Kidney capillary endothelial cell (primary cell): Measurements from ENCODE around the gene KSR2.
"Not testable (repeated sequence)": the region's sequence is repeated elsewhere in the genome, so short reads cannot be mapped to it uniquely, and the experiment has no call there.

Experiments used
- DNase-seq: peaks from one replicate; pipeline ENCODE4 v3.0.0-alpha.2; 2018; ENCODE audit warnings: low spot score

Gene KSR2

DNA sequence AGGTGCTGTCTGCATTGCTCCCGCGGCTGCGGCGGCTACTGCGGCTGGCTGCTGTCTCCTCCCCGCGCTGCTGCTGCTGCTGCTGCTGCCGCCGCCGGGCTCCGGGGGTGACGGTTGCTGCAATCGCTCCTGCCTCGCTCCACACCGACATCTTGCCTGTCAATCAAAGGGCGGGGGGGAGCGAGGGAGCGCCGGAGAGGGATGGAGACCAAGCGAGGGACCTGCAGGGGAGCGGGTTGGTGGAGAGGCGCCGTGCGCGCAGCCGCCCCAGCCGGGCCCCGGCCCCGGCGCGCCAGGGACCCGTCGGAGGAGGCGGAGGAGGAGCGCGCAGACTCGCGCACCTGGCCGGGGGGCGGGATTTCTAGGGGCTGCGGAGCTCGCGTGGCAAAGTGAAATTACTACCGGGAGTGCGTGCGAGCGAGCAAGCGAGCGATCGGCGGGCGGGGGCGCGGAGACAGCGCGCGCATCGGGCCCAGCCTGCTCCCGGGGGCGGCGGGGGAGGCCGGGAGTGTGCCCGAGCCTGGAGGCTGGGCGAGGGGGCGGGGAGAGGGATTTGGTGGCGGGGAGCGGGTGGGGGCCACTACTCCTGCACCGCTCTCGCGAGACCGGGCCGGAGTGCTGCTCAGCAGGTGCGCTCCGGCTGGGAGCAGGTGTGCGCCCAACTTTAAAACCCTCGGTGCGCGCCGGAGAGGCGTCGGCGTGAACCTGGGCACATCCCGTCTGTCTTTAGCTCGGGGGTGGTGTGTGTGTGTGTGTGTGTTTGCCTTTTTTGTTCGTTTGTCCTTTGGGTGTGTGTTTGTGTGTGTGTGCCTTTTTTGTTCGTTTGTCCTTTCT is at the start of gene KSR2:
TSS of gene KSR2 (minus strand) at position 165 of the 834 bp plus-strand sequence. CDS start 735 bp downstream, outside the sequence.
- DNase-seq = no peak

DNA sequence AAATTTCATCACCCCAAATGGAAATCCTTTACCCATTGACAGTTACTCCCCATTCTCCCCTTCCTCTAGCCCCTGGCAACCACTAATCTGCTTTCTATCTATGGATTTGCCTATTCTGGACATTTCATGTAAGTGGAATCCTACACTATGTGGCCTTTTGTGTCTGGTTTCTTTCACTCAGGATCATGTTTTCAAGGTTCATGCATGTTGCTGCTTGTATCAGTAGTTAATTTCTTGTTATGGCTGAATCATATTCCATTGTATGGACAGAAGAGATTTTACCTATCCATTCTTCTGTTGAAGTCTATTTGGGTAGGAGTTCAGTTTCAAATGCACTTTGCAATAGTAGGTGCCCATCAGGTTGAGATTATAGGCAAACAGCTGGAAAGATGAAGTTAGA is 49.1 kb upstream of the KSR2 start:
- no peak for DNase-seq

DNA sequence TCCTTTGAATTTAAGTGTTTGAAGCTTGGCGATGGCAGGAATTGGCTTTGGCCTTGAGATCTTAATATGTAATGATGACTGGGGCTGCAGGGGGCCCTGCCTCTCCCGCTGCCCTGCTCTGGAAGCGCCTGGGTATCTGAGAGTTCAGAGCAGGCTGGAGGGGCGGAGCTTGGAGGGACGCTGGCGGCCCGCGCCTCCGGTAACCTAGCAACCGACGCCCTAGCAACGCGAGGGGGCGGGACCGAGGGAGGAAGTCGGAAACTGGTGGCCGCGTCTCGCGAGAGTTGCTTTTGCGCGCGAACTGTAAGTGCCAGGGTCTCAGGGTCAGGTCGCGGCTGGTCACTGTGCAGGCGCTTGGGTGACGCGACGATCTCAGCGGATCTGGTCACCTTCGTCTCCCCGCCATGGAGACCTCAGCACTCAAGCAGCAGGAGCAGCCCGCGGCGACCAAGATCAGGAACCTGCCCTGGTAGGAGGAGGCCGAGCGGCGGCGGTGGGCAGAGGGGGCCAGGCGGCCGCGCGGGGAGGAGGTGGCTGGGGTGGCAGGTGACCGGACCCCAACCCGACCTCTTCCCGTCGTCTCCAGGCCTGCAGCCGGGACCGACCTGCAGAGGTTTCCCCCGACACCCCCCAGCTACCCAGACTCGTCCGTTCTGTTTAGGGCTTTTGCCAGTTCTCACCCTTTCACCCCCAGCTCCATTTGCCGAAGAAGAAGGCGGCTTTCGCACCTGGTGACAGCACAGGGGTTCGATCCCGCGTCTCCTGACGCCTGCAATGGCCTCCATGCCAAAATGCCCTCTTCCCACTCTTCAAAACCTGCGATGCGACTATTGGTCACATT is 47.9 kb upstream of the KSR2 start, which contains the start of gene RFC5:
TSS of gene RFC5 (plus strand) at position 280 of the 841 bp plus-strand sequence. CDS start at position 405, 125 bp downstream.
- peak; percentile 98 for DNase-seq

DNA sequence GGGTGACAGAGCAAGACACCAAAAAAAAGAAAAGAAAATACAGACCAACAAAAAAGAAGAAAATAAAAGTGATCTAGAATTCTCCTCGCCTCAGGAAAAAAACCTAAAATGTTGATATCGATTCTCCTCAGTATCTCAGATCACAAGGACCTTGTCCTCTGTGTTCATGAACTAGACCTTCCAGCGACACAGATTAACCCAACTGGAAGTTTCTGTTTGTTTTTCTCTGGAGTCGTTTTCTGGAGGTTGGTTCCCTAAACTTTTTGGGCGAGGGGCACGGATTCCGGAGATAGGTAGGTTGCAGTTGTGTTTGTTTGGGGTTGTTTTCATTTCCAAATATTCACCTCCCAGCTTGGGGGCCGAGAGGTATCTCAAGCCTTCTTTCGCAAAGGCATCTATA is 47.2 kb upstream of the KSR2 start:
- no peak for DNase-seq

DNA sequence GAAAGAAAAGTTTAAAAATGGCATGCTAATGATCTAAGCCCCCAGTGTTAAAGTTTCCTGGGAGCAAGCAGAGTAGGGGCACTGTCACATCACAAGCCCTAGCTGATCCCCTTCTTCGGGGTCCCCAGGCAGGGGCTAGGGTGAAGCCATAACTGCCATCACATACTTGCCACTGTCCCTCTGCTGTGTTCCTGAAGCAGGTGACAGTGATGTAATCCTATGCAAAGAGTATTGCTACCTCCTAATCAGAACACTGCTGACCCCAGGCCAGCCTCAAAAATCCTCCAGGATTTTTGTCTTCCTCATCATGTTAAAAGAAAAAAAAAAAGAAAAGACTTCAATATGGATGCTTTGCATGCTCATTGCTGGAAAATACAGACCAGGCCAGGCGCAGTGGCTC is 46.5 kb upstream of the KSR2 start:
- DNase-seq = no peak

DNA sequence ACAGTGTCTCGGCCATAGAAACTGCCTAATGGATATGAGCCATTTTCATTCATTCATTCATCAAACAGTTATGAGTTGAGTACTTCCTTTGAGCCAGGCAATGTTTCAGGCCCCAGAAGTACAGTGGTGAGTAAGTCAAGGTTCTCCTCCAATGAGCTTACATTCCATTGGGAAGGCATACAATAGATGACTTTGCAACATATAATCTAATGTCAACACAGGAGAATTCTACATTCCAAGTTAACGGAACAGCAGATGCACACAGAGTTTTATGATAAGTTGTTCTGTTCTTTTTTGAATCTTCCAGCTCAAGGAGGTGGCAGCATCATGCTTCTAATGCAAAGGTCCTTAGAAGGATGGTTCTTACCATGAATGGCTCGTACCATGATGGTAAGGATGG is 44.5 kb upstream of the KSR2 start:
- no peak for DNase-seq

DNA sequence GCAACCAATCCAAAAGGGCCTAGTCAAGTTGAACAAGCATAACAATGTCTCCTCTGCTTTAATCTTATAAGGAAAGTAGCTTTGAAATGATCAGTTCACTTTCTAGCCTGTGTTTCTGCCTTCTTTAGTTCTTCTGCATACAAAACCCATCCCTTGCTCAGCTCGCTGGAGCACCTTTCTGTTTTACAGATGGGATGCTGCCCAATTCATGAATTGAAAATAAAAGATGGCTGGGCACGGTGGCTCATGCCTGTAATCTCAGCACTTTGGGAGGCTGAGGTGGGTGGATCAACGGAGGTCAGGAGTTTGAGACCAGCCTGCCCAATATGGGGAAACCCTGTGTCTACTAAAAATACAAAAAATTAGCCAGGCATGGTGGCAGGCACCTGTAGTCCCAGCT is 43.2 kb upstream of the KSR2 start:
- no peak for DNase-seq

DNA sequence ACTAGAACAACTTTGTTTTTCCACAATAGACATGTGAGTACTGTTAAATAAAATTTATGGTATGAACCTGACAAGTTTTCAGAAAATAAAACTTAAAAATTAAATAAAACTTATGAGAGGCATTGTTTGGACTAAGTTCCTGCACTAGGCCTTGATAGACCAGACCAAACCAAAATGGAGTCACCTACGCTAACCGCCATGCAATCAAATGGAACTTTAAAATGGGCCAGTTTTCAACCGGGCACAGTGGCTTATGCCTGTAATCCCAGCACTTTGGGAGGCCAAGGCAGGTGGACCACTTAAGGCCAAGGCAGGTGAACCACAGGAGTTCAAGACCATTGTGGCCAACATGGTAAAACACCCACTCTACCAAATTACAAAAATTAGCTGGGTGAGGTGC is 42.6 kb upstream of the KSR2 start:
- DNase-seq = no peak

DNA sequence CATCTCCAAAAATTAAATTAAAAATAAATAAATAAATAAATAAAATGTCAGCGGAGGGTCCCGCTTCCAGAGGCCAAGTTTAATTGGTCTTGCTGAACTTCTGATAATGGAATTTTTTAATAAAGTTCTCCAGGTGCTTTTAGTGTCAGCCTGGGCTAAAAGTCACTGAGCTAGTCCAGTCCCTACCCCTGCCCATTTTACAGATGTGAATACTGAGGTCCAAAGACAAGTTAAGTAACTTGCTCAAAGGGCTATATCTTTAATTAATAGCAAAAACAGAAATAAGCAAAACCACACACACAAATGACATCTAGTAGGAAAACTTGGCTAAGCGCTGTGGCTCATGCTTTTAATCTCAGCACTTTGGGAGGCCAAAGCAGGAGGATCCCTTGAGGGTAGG is 42.1 kb upstream of the KSR2 start:
- no peak for DNase-seq

DNA sequence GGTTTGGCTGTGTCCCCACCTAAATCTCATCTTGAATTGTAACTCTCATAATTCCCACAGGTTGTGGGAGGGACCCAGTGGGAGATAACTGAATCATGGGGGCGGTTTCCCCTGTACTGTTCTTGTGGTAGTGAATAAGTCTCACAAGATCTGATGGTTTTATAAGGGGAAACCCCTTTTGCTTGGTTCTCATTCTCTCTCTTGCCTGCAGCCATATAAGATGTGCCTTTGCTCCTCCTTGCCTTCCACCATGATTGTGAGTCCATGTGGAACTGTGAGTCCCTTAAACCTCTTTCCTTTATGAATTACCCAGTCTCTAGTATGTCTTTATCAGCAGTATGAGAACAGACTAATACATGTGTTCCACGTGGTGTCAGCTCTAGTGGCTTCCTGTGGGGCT is 31.0 kb upstream of the KSR2 start:
- DNase-seq = not testable (repeated sequence)

DNA sequence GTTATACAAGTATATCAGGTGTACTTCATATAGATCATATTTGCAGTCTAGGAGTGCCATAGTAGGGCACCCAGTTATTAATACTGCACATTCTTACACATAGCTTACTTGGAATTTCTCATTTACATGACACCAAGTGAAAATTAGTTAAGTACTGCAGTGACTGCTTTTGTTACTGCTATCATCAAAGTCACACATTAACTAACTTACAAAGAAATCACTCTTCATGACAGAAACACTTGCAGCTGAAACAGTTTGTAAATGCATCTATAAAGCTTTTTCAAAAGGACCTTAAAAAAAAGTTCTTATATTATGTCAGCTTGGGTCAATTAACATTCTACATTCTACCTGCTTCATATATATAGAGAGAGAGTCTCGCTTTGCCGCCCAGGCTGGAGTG is 29.9 kb upstream of the KSR2 start:
- DNase-seq = no peak

DNA sequence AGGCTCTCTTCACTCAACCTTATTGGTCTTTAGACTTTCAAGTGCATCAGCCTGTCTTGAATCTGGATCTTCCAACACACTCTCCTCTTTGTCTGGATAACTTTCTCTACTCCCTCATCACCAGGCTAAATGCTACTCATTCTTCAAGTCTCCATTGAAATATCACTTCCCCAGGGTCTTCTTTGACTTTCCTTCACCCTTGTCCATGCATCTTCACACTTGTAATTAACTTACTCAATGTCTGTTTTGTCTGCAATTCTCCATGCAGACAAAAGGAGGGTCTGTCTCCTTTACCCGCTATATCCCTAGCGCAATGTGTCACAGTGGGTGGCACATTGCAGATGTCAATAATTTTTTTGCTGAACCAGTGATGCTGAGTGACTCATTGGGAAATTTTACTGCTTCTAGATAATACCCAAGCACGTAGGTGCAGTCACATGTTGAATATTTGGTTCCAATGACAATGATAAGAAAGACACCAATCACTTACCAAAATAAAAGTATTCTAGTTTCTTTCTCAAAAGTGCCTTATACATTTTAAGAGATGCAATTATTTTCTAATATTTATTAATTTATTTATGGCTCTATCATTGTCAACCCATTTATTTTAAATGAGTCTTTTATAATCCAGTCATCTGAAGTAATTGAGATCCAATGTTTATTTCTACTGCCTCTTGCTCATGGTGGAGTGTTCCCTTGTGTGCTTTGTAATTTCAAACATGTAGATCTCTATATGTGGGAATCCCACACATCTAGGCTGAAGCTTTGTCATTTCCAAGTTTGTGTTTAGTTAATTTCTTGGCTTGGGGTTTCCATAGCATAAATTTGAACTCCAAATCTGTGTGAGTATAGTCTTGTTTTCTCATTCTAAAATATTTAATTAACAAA is 26.0 kb upstream of the KSR2 start:
- no peak for DNase-seq

DNA sequence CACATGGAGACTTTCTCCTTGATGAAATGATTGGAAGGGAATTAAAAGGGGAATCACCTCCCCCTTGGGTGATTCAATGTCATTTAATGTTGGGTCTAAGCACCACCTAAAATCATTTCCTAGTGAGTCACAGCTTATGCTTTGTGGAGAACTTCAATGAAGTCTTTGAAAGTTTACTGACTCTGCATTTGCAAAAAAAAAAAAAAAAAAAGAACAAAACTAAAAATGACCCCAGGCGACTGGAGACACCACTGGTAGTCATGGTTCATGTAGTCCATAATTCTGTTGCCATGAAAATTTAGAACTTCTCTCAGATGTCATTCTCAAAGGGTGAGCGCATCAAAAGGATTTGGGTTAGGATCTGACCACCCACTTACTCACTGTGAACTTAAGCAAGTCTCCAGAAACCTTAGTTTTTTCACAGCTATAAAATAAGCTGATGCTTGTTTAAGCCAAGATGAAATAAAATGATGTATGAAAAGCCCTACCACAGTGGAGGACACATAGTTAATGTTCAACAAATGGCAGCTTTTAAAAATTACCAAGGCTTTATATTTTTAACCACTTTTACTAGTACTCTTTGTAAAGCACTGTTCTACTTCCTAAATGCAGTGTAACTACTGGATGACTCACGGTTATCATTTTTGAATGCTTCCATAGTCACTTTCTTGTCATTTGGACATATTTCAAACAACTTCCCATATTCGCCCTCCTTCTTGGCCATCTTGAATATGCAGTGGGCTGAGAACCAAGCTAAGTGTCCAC is 18.1 kb upstream of the KSR2 start:
- peak; percentile 33 for DNase-seq

DNA sequence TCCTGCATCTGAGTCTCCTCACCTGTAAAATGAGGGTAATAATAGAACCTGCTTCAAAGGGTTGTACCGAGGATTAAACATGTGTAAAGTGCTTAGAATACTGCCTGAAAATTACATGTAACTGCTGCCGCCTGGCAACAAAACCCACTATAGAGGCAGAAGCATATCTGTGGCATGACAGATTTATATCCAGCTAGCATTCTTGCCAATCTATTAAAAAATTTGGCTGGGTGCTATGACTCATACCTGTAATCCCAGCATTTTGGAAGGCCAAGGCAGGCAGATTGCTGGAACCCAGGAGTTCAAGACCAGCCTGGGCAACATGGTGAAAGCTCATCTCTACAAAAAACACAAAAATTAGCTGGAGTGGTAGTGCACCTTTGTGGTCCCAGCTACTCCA is 16.4 kb upstream of the KSR2 start:
- no peak for DNase-seq

DNA sequence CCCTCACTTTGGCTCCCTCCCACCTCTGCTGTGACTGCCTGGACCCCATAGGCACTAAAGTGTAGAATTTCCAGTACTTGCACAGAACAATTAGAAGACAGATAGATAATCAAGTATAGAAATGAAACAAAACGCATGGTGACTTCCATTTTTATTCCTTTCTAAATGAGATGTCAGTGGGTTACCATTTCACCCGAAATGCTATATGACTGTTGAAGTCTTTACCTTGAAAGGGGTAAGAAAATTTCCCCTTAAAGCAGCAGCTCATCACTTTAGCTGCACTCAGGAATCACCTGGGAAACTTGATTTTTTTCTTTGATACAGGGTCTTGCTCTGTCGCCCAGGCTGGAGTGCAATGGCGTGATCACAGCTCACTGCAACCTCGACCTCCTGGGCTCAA is 12.5 kb upstream of the KSR2 start:
- DNase-seq = no peak

DNA sequence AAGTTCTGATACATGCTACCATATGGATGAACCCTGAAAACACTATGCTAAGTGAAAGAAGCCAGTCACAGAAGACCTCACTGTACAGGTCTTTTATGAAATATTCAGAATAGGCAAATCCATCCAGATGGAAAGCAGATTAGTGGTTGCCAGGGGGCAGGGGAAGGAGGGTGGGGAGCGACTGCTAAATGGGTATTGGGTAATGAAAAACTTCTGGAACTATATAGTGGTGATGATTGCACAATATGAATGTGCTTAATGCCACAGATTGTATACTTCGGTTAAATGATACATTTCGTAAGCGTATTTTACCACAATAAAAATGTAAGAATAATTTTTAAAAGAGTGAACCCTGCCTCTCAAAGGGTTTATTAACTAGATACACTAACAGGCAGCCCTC is 11.8 kb upstream of the KSR2 start:
- DNase-seq = no peak

DNA sequence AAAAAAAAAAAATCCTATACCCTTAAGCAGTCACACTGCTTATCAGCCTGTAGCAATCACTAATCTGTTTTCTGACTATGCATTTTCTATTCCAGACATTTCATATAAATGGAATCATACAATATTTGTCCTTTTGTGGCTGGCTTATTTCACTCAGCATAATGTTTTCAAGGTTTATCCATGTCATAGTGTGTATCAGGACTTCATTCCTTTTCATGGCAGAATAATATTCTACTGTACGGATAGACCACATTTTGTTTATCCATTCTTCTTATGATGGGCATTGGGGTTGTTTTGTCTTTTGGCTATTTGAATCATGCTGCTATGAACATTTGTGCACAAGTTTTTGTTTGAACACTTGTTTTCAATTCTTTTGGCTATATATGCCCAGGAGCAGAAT is 8.6 kb upstream of the KSR2 start:
- no peak for DNase-seq

DNA sequence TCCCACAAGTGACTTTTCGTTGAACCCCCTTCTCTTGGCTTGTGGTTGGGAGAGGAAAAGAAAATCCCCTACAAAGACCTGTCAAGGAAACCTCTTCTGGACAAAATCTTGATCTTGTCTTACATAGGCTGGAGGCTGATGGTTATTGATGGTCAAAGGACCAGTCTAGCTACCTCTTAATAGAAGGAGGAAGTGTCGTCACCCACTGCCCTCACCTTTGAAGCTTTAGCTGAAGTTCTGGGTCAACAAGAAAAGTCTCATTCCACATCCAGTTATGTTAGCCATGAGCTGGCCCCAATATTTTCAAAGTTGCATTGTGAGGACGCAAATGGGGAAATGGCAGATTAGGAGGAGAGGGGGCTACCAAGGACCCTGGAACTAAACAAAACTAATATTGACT is 6.2 kb upstream of the KSR2 start:
- no peak for DNase-seq

DNA sequence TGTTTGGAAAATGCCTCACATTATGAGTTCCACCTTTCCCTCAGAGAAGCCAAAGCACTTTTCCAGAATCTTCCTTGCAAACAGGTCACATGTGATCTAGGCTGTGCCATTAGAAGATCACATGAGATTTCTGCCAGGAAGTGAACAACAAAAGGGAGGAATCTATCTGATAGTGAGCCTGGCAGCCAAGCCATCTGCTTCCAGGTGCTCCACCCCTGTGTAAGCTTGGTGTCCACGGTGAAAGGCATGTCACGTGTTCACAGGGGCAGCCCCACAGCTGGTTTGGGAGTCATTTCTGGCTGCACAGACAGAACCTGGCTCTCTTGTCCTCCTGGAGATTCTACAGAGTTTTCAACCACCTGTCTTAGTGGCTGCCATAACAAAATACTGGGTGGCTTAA is 3.5 kb upstream of the KSR2 start:
- DNase-seq = no peak

DNA sequence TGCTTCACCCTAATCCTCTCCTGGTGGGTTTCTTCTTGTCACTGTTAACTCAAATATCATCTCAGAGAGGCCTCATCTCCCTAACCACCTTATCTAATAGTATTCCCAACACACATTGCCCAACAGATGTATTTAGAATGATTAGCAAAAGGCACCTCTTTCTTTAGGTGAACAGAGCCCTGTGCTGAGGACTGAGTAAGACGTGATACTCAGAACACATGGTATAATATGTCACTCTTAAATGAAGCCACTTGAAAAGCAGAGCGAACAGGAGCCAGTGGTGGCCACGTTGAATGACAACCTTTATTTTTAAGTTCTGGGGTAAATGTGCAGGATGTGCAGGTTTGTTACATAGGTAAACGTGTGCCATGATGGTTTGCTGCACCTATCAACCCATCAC is 1.5 kb upstream of the KSR2 start:
- no peak for DNase-seq

DNA sequence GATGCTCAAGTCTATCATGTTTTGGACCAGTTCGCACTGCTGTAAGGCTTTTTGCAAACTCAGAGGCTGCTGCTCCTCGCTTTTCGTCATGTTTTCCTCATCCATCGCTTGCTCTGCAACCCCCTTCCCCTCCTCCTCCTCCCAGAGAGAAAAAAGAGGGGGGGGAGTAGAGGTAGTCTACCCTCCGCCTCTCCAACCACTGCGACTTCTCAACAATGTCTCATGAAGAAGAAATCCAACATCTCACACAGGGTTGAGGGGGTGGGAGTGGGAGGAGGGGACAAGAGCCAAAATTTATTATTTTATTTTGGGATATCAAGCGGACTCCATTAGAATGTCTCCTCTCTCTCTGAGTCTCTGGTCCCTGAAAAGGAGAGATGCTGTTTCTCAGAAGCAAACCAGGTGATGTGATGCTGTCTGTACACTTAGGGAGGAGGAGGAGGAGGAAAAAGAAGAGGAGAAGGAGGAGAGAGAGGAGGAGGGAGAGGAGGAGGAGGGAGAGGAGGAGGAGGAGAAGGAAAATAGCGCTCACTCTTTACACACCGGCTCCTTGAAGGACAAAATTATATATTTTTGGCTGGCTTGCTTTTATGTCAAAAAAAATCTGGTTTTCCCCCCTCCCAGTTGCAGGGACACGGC is 520 bp downstream of the KSR2 start:
- no peak for DNase-seq
